SH-SY5Y (cell line): Measurements from ENCODE around the gene MS4A6A.

Experiments
- GATA2 ChIP-seq: IDR thresholded peaks from 2 replicates; pipeline ENCODE4 v1.6.1; 2011; ENCODE audit warnings: mild to moderate bottlenecking, low read depth, low read length
- GATA3 ChIP-seq: IDR thresholded peaks from 2 replicates; pipeline ENCODE4 v1.6.1; 2011; ENCODE audit warnings: low read depth, mild to moderate bottlenecking, low read length, moderate library complexity

DNA sequence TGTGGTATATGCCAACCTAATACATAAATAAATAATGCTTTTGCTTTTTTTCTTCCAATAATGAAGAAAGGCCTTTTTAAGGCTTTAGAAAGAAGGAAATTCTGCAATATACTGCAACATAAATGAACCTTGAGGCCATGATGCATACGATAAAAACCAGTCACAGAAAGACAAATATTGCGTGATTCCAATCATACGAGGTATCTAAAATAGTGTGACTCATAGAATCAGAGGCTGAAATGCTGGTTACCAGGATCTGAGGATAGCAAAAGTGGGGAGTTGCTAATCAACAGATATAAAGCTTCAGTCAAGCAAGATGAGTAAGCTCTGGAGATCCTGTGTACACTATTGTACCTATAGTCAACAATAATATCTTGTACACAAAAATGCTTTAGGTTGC lies 24.2 kb downstream of the MS4A6A start:
- no peak for TF ChIP-seq GATA2
- no peak for TF ChIP-seq GATA3
